ENCODE measurements around the gene UPK2. TPM values are rescaled to one million over a fixed set of nuclear protein-coding genes. Genes with fewer than 3 reads are reported as not detected.

Gene UPK2
- total and polyA plus RNA-seq, 8 donors: 2.2 to 4.3 (median 3.5) TPM; not detected in 2

- no peaks in the 10 kb centered on the region for H3K36me3 ChIP-seq
- intact Hi-C loops (cut with DNase I): no loop called here
- no peak for ATAC-seq
- DNase-seq: no peak
- H3K4me3 ChIP-seq: no peak overlapping the region
- H3K27ac ChIP-seq: no peak overlapping the region
- no peaks in the 10 kb centered on the region for H3K9me3 ChIP-seq
- H3K27me3 ChIP-seq: no peaks in the 10 kb centered on the region
- TF ChIP-seq, protein P1, sequence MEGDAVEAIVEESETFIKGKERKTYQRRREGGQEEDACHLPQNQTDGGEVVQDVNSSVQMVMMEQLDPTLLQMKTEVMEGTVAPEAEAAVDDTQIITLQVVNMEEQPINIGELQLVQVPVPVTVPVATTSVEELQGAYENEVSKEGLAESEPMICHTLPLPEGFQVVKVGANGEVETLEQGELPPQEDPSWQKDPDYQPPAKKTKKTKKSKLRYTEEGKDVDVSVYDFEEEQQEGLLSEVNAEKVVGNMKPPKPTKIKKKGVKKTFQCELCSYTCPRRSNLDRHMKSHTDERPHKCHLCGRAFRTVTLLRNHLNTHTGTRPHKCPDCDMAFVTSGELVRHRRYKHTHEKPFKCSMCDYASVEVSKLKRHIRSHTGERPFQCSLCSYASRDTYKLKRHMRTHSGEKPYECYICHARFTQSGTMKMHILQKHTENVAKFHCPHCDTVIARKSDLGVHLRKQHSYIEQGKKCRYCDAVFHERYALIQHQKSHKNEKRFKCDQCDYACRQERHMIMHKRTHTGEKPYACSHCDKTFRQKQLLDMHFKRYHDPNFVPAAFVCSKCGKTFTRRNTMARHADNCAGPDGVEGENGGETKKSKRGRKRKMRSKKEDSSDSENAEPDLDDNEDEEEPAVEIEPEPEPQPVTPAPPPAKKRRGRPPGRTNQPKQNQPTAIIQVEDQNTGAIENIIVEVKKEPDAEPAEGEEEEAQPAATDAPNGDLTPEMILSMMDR (IDR thresholded peaks at IDR 0.05): no peak
- peaks cover 12 to 32% of the 10 kb centered on the region in 2 donors for H3K4me1 ChIP-seq
Measured at GRCh38 chr11:118931571-118931970, 24.5 kb upstream of the UPK2 start.

- no peaks in the 10 kb centered on the region for H3K27me3 ChIP-seq
- peaks cover 8 to 13% of the 10 kb centered on the region in 2 donors for H3K4me1 ChIP-seq
- TF ChIP-seq, protein P1 (IDR thresholded peaks at IDR 0.05): no peak
- peak overlapping the region in 1 of 2 donors; percentile 46 for H3K27ac ChIP-seq
- H3K36me3 ChIP-seq: no peaks in the 10 kb centered on the region
- H3K4me3 ChIP-seq: no peak overlapping the region
- H3K9me3 ChIP-seq: no peaks in the 10 kb centered on the region
- no peak for ATAC-seq
- DNase-seq: no peak
- intact Hi-C loops (cut with DNase I): no loop called here
Measured at GRCh38 chr11:118933486-118933885, 22.6 kb upstream of the UPK2 start.

DNA sequence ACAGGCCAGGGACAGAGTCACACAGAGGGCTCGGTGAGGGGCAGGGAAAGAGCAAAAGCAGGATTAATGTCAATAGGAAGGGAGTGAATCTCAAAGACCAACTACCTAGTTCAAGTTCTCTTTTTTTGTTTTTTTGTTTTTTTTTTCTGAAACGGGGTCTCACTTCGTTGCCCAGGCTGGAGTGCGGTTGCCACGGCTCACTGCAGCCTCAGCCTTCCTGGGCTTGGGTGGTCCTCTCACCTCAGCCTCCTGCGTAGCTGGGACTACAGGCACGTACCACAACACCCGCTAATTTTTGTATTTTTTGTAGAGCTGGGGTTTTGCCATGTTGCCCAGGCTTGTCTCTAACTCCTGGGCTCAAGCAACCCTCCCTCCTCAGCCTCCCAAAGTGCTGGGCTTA, 20.7 kb upstream of the UPK2 start:
- no peaks in the 10 kb centered on the region for H3K27me3 ChIP-seq
- H3K4me1 ChIP-seq: peaks cover 3 to 11% of the 10 kb centered on the region in 2 donors
- H3K27ac ChIP-seq: no peak overlapping the region
- intact Hi-C loops (cut with DNase I): no loop called here
- DNase-seq (peak in 1 of 4 donors; percentile 21), ATAC-seq (no peak)
- no peak overlapping the region for H3K4me3 ChIP-seq
- H3K9me3 ChIP-seq: no peaks in the 10 kb centered on the region
- no peaks in the 10 kb centered on the region for H3K36me3 ChIP-seq
- TF ChIP-seq, protein P1 (IDR thresholded peaks at IDR 0.05): no peak

DNA sequence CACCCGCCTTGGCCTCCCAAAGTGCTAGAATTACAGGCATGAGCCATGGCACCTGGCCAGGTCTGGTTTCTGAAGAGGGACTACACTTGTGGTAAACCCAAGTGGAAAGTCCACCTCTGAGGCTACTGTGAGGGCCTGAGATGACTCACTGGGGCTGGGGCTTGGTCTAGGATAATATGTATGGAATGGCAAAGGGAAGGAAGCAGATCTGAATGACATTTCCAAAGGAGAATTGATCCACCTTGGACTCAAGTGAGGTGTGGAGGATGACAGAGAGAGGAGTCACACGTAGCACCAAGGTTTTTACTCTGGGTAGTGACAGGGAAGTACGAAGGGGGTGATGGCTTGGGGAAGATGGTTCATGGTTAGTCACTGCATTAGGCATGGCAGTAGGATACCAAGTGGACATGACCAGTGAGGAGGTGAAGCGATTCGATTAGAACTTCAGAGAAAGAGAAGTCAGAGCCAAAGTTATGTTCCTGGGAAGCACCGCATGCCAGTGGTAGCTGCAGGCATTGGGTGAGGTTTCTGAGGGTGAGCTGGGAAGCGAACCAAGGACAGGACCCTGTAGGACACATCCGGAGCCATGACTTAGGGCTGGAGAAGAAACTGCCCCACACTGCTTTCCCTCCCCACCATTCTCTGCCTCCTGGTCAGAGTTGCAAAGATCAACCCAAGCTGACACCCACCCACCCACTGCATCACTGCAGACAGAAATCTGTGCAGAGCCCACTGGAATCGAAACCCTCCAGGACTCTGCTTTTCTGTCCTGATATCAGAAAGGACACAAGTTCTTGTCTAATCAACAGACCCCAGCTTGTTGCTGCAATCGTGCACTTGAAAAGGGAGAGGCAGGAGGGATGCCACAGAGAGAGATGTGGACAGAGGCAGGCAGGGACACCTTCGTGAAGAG, 17.4 kb upstream of the UPK2 start:
- Histone ChIP-seq H3K4me3 (no peak overlapping the region), H3K36me3 (no peaks in the 10 kb centered on the region), H3K9me3 (no peaks in the 10 kb centered on the region), H3K27me3 (no peaks in the 10 kb centered on the region), H3K27ac (no peak overlapping the region), H3K4me1 (peaks cover 0 to 10% of the 10 kb centered on the region in 2 donors)
- peak in 2 of 4 donors; percentile 74 to 81 for DNase-seq
- TF ChIP-seq, protein P1 (IDR thresholded peaks at IDR 0.05): no peak
- intact Hi-C loops (cut with DNase I): no loop called here
- ATAC-seq: peak; percentile 88

- ATAC-seq (no peak), DNase-seq (peak in 1 of 4 donors; percentile 23)
- H3K4me1 ChIP-seq: peaks cover 0 to 10% of the 10 kb centered on the region in 2 donors
- H3K4me3 ChIP-seq: no peak overlapping the region
- no peaks in the 10 kb centered on the region for H3K9me3 ChIP-seq
- intact Hi-C loops (cut with DNase I): no loop called here
- no peaks in the 10 kb centered on the region for H3K36me3 ChIP-seq
- H3K27ac ChIP-seq: no peak overlapping the region
- TF ChIP-seq, protein P1 (IDR thresholded peaks at IDR 0.05): no peak
- H3K27me3 ChIP-seq: no peaks in the 10 kb centered on the region
Measured at GRCh38 chr11:118939404-118939915, 16.6 kb upstream of the UPK2 start.

Data from left lung (tissue), 10 donors.